ENCODE data around the gene GET4.

DNA sequence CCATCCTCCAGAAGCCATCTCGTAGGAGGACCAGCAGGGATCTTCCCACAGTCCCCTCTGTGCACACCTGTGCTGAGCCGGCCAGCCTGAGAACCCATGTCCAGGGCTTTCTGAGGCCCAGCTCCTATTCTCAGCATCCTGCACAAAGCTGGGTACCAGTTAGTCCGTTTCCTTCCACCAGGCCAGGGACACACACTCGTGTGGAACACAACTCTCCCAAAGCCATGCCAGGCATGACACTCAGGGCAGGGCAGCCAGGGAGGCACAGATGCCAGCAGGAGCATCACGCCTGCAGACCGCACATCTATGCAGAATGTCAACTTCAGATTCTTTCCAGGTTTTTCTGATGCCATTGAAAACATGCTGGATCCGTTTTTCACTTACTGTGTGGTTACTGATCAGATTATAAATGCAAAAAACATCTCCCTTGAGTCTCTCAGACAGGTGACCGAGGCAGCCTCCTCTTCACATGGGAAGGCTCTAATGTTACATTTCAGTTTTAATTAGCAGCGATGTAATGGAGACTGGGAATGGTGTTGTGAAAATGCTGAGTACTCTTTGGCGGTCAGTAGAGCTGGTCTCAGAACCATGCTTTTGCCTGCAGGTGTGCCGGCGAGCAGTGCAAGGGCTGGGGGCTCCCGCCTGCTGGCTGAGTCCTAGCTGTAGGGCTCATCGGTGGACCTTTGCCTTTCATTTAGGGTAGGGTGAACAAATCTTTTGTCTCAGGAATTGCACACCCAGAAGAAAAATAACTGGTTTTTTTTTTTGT, 47.4 kb upstream of the GET4 start:
- TF ChIP-seq, protein P1, sequence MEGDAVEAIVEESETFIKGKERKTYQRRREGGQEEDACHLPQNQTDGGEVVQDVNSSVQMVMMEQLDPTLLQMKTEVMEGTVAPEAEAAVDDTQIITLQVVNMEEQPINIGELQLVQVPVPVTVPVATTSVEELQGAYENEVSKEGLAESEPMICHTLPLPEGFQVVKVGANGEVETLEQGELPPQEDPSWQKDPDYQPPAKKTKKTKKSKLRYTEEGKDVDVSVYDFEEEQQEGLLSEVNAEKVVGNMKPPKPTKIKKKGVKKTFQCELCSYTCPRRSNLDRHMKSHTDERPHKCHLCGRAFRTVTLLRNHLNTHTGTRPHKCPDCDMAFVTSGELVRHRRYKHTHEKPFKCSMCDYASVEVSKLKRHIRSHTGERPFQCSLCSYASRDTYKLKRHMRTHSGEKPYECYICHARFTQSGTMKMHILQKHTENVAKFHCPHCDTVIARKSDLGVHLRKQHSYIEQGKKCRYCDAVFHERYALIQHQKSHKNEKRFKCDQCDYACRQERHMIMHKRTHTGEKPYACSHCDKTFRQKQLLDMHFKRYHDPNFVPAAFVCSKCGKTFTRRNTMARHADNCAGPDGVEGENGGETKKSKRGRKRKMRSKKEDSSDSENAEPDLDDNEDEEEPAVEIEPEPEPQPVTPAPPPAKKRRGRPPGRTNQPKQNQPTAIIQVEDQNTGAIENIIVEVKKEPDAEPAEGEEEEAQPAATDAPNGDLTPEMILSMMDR (optimal IDR thresholded peaks at IDR 0.05 in 1 of 3, IDR thresholded peaks at IDR 0.05 in 1 of 3, conservative IDR thresholded peaks at IDR 0.05 in 1 of 3; ENCODE audit: extremely low read depth in 1 of 3, insufficient read depth in 2 of 3, low read length in 3 of 3) = no peak
- no peak for TF ChIP-seq EZH2 (IDR thresholded peaks at IDR 0.05; ENCODE audit: low read length)
